ENCODE data around the gene ACOT13.

- TF ChIP-seq, protein P1, sequence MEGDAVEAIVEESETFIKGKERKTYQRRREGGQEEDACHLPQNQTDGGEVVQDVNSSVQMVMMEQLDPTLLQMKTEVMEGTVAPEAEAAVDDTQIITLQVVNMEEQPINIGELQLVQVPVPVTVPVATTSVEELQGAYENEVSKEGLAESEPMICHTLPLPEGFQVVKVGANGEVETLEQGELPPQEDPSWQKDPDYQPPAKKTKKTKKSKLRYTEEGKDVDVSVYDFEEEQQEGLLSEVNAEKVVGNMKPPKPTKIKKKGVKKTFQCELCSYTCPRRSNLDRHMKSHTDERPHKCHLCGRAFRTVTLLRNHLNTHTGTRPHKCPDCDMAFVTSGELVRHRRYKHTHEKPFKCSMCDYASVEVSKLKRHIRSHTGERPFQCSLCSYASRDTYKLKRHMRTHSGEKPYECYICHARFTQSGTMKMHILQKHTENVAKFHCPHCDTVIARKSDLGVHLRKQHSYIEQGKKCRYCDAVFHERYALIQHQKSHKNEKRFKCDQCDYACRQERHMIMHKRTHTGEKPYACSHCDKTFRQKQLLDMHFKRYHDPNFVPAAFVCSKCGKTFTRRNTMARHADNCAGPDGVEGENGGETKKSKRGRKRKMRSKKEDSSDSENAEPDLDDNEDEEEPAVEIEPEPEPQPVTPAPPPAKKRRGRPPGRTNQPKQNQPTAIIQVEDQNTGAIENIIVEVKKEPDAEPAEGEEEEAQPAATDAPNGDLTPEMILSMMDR (IDR thresholded peaks at IDR 0.05) = no peak
- TF ChIP-seq POLR2AphosphoS5 (IDR thresholded peaks at IDR 0.05) = no peak
Measured at GRCh38 chr6:24723270-24723669, 56.4 kb downstream of the ACOT13 start.
